ENCODE data around the gene TPGS2. TPM values are rescaled to one million over a fixed set of nuclear protein-coding genes. Genes with fewer than 3 reads are reported as not detected.

Gene TPGS2
- polyA plus RNA-seq, 1 donor from 2014 or later = 217 TPM

GRCh38 chr18:36762074-36762473 is 66.7 kb downstream of the TPGS2 start:
- Histone ChIP-seq H3F3A (ENCODE audit: insufficient read depth, low read length, poor library complexity, severe bottlenecking) (no peaks in the 10 kb centered on the region), H3K9ac (ENCODE audit: low read length) (no peak overlapping the region), H3K27me3 (ENCODE audit: insufficient read depth, low read depth, low read length) (no peaks in the 10 kb centered on the region), H3K4me3 (ENCODE audit: low read length) (no peak overlapping the region), H3K27ac (ENCODE audit: low read length) (no peak overlapping the region), H3K9me2 (ENCODE audit: insufficient read depth, low read length) (no peaks in the 10 kb centered on the region), H4K20me1 (ENCODE audit: insufficient read depth) (no peaks in the 10 kb centered on the region), H3K79me2 (replicated peaks; ENCODE audit: insufficient read depth, low read length) (no peaks in the 10 kb centered on the region), H3K36me3 (ENCODE audit: insufficient read depth, low read length) (no peaks in the 10 kb centered on the region), H3K9me3 (ENCODE audit: low read length) (no peaks in the 10 kb centered on the region), H3K4me2 (ENCODE audit: low read length) (no peak overlapping the region), H2AFZ (ENCODE audit: low read depth, low read length) (no peak overlapping the region)
- no peak for TF ChIP-seq CTCF (IDR thresholded peaks at IDR 0.05; ENCODE audit: poor library complexity, severe bottlenecking)
- no peak for TF ChIP-seq TAF1 (IDR thresholded peaks at IDR 0.05; ENCODE audit: low read depth)
- TF ChIP-seq RAD21 (conservative IDR thresholded peaks at IDR 0.05) = no peak
- TF ChIP-seq REST (IDR thresholded peaks at IDR 0.05; ENCODE audit: borderline replicate concordance) = no peak
- no peak for TF ChIP-seq SMC3 (conservative IDR thresholded peaks at IDR 0.05; ENCODE audit: poor library complexity)
- TF ChIP-seq MXI1 (conservative IDR thresholded peaks at IDR 0.05; ENCODE audit: poor library complexity, severe bottlenecking) = no peak
- no peak for TF ChIP-seq EP300 (conservative IDR thresholded peaks at IDR 0.05; ENCODE audit: poor library complexity, severe bottlenecking)
- TF ChIP-seq EZH2 (IDR thresholded peaks at IDR 0.05; ENCODE audit: borderline replicate concordance, insufficient read depth, low read length, poor library complexity, severe bottlenecking) = no peak
- TF ChIP-seq POLR2AphosphoS5 (IDR thresholded peaks at IDR 0.05) = no peak

- Histone ChIP-seq H4K20me1 (ENCODE audit: insufficient read depth) (no peaks in the 10 kb centered on the region), H3K9me3 (ENCODE audit: low read length) (no peaks in the 10 kb centered on the region), H3K36me3 (ENCODE audit: insufficient read depth, low read length) (no peaks in the 10 kb centered on the region), H3F3A (ENCODE audit: insufficient read depth, low read length, poor library complexity, severe bottlenecking) (no peaks in the 10 kb centered on the region), H2AFZ (ENCODE audit: low read depth, low read length) (no peak overlapping the region), H3K27ac (ENCODE audit: low read length) (no peak overlapping the region), H3K9ac (ENCODE audit: low read length) (no peak overlapping the region), H3K4me3 (ENCODE audit: low read length) (no peak overlapping the region), H3K27me3 (ENCODE audit: insufficient read depth, low read depth, low read length) (no peaks in the 10 kb centered on the region), H3K4me2 (ENCODE audit: low read length) (no peak overlapping the region), H3K79me2 (replicated peaks; ENCODE audit: insufficient read depth, low read length) (no peaks in the 10 kb centered on the region), H3K9me2 (ENCODE audit: insufficient read depth, low read length) (no peaks in the 10 kb centered on the region)
- TF ChIP-seq EP300 (conservative IDR thresholded peaks at IDR 0.05; ENCODE audit: poor library complexity, severe bottlenecking) (no peak), RAD21 (conservative IDR thresholded peaks at IDR 0.05) (no peak), REST (IDR thresholded peaks at IDR 0.05; ENCODE audit: borderline replicate concordance) (no peak), POLR2AphosphoS5 (IDR thresholded peaks at IDR 0.05) (no peak), CTCF (IDR thresholded peaks at IDR 0.05; ENCODE audit: poor library complexity, severe bottlenecking) (no peak), MXI1 (conservative IDR thresholded peaks at IDR 0.05; ENCODE audit: poor library complexity, severe bottlenecking) (no peak), TAF1 (IDR thresholded peaks at IDR 0.05; ENCODE audit: low read depth) (no peak), SMC3 (conservative IDR thresholded peaks at IDR 0.05; ENCODE audit: poor library complexity) (no peak), EZH2 (IDR thresholded peaks at IDR 0.05; ENCODE audit: borderline replicate concordance, insufficient read depth, low read length, poor library complexity, severe bottlenecking) (no peak)
Measured at GRCh38 chr18:36761186-36761698, 67.6 kb downstream of the TPGS2 start.

All from neural cell (in vitro differentiated cells).